HG03060 (cell line): Measurements from ENCODE around the gene OBSCN.

ENCODE experiments used
- ATAC-seq: cut with Tn5 transposase; IDR thresholded peaks from one replicate; pipeline ENCODE4 v1.9.1; 2021; ENCODE audit warnings: low read depth, moderate number of reproducible peaks; ENCODE audit not compliant: unreplicated experiment

The OBSCN gene

DNA sequence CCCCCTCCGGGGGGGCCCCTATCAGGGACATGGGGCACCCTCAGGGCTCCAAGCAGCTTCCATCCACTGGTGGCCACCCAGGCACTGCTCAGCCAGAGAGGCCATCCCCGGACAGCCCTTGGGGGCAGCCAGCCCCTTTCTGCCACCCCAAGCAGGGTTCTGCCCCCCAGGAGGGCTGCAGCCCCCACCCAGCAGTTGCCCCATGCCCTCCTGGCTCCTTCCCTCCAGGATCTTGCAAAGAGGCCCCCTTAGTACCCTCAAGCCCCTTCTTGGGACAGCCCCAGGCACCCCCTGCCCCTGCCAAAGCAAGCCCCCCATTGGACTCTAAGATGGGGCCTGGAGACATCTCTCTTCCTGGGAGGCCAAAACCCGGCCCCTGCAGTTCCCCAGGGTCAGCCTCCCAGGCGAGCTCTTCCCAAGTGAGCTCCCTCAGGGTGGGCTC lies 163.9 kb downstream of the OBSCN start:
- ATAC-seq = no peak

DNA sequence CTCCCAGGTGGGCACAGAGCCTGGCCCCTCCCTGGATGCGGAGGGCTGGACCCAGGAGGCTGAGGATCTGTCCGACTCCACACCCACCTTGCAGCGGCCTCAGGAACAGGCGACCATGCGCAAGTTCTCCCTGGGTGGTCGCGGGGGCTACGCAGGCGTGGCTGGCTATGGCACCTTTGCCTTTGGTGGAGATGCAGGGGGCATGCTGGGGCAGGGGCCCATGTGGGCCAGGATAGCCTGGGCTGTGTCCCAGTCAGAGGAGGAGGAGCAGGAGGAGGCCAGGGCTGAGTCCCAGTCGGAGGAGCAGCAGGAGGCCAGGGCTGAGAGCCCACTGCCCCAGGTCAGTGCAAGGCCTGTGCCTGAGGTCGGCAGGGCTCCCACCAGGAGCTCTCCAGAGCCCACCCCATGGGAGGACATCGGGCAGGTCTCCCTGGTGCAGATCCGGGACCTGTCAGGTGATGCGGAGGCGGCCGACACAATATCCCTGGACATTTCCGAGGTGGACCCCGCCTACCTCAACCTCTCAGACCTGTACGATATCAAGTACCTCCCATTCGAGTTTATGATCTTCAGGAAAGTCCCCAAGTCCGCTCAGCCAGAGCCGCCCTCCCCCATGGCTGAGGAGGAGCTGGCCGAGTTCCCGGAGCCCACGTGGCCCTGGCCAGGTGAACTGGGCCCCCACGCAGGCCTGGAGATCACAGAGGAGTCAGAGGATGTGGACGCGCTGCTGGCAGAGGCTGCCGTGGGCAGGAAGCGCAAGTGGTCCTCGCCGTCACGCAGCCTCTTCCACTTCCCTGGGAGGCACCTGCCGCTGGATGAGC lies 164.5 kb downstream of the OBSCN start:
- ATAC-seq = no peak

- no peak for ATAC-seq
These were observed 165.3 kb downstream of the OBSCN start for GRCh38 chr1:228373004-228373680.

DNA sequence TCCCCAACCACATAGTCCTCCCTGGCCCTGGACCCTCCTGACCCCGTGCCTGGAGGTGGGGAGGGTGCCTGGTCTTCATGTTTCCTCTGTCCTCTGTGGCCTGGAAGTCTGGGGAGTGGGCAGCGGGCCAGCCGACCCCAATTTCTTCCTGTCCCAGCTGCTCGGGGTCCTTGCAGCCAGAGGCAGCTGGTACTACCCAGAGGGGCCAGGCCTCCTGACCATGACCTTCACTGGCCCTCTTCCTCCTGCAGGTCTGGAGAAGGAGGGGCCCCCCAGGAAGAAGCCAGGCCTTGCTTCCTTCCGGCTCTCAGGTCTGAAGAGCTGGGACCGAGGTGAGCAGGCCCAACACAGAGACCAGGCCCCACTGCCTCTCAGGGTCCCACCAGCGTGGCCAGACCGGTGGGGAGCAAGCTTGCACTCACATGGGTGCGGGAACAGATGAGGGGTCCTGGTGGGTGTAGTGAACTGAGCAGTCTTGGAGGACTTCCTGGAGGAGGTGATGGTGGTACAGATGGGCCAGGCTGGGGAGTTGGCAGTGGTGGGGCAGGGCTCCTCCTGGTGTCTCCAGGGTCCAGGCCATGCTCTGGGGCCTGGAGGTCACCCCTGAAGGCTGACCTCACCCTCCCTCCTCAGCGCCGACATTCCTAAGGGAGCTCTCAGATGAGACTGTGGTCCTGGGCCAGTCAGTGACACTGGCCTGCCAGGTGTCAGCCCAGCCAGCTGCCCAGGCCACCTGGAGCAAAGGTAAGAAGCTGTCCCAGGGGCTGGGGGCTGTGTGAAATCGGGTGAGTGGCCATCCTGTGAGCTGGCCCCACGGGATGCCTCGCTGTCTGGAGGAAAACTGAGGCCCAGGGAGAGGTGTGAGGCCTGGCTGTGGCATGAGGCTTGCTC lies 166.1 kb downstream of the OBSCN start:
- no peak for ATAC-seq

DNA sequence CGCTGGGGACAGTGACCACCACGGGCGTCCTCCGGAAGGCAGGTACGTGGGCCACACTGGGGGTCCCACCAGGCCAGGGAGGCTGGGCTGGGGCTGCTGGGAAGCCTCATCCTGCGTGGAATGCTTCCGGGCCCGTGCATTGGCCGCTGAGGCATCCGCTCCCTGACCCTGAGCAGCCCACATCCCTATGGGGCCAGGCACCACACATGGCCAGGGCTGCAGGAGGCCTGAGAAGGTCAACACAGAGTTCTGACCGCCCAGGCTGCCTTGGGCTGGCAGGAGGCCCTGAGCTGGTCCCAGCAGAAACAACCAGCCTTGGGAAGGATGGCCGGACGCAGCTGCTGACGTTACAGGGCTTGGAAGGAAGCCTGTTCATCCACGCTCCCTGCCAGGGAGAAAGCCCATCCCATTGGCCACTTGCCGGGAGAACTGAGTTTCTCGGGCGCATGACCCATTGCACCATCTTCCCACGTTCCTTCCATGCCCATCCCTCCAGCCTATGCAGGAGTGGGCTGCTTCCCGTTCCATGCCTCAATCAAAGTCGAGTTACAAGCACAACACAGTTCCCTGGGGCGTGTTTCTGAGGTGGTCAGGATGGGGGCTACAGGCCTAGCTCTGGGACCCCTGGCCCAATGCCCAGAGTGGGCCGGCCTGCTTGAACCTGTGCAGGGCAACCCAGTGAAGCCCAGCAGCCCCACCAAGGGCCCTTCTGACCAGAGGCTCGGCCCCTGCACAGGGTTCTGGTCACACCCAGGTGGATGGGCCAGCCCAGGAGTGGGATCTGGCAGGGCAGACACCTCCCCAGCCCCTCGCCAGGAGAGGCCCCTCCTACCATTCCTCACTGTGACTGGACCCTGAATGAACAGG lies 167.1 kb downstream of the OBSCN start:
- no peak for ATAC-seq

GRCh38 chr1:228375578-228376261 lies 167.9 kb downstream of the OBSCN start:
- no peak for ATAC-seq

- no peak for ATAC-seq
These were observed 168.4 kb downstream of the OBSCN start for GRCh38 chr1:228376262-228376628.

GRCh38 chr1:228376651-228377631 lies 169.1 kb downstream of the OBSCN start:
- ATAC-seq = no peak

DNA sequence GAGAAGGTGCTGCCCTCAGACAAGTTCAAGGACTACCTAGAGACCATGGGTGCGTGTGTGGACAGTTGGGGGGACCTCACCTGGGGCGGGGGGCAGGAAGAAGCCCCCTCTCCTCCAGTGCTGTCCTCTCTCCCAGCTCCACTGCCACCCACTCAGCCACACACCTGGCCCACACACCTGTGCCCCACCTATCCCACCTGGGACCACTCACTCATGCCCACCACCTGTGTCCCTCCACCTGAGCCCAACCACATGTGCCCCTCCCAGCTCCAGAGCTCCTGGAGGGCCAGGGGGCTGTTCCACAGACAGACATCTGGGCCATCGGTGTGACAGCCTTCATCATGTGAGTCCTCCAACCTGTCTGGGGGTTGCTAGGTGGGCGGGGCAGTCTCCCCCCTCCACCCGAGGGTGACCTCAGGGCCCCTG lies 169.8 kb downstream of the OBSCN start:
- no peak for ATAC-seq

GRCh38 chr1:228378090-228378872 lies 170.4 kb downstream of the OBSCN start:
- ATAC-seq = no peak

DNA sequence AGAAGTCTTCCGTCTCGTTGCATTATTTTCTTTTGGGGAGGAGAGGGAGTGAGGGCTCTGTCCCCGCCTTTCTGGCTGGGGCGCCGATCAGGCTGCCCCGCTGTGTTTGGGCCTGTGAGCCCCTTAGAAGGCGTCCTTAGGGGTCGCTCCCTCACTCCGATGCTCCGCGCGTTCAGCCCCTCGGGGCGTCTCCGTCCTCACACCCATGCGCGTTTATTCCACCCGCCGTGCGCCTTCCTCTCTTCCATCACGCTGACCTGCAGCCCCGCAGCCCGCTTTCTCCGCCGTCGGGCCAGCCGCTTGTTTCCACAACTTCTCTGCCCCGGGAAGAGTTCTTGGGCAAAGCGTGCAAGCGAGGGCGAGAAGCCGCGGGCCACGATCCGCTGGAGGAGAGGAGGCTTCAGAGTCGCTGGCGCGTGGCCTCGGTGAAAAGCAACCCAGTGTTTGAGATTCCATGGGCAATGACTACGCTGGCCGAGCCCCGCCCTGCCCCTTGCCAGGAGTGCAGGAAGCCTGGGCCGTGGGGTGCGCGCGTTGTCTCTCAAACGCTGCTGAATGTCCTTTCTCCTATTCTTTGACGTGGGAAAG lies 171.1 kb downstream of the OBSCN start:
- no peak for ATAC-seq

DNA sequence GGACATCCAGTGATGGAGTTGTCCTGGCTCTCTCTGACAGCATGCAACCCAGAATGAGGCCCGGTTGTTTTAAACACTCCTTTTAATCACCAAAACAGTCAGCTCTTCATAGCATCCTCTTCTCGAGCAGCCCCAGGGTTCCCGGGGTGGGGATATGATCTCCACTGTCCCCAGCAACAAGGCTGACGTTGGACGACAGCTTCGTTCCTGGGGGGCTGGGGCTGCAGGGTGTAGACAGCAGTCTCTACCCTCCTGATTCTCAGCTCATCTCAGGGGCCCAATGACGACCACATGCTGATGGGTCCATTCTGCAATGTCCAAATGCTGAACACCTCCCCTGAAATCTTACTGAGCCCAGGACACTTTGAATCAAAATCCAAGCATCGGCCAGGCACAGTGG lies 171.8 kb downstream of the OBSCN start:
- no peak for ATAC-seq

DNA sequence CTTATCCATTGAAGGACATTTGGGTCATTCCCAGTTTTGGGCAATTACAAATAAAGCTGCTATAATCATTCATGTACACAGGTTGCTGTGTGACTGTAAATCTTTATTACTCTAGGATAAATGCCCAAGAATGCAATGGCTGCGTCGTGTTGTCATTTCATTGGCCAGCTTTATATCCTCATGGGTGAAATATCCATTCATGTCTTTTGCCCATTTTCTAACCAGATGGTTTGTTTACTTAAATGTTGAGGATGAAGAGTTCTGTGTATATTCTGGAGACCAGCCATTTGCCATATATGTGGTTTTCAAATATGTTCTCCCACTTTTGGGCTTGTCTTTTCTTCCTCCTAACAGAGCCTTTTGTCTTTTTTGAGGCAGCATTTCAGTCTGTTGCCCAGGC lies 173.5 kb downstream of the OBSCN start:
- ATAC-seq = no peak

DNA sequence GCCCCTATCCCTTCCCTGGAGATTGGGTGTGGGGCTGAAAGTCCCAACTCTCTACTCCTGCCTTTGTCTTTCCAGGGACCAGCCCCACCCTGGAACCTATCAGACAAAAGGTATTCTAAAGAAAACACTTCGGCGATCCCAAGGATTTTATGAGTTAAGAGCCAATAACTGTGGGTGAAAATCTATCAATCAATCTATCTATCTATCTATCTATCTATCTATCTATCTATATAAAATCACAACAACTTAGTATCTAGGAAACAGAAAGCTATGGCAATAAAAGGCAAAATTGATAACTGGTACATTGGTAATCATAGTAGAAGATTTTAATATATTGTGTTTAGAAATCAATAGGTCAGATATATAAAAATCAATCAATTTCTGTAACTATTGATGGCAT lies 175.9 kb downstream of the OBSCN start:
- ATAC-seq = no peak

GRCh38 chr1:228385232-228385631 lies 177.4 kb downstream of the OBSCN start:
- no peak for ATAC-seq

DNA sequence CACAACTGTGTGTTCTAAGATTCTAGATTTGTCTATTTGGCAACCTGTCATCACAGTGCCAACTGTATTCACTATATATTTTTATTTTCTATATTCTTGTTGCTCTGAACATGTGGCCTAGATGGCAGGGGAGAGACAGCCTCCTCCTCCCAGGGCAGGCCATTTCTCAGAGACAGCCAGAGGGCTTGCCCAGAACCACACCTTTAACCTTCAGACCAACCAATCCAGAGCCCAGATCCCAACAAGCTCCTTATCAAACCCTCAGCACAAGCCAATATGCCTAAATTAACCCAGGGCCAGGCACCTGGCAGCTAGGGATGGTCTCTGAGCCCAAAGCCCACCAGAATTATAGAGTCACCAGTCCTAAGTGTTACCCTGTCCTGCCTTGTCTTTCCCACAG lies 179.5 kb downstream of the OBSCN start:
- ATAC-seq = no peak

DNA sequence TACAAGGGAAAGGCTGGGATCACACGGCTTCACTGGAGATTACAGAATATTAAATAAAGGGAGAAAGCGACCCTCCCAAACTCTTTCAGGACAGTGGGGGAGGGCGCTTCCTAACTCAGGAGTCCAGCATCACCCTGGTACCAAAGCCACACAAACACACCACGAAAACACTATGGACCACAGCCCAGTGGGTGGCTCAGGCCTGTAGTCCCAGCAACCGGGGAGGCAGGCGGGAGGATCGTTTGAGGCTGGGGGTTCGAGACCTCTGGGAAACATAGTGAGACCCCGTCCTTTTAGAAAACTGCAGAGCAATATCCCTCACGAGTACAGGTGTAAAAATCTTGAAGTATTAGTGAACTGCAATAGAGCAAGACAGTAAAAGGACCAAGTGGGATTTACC lies 182.8 kb downstream of the OBSCN start:
- ATAC-seq = no peak
